OCI-LY1 (cell line): ENCODE results near the gene FARP1.
A peak's percentile ranks its signal among the peaks of the same experiment; 100 is the strongest.

Source experiments
- H2AFZ ChIP-seq: fragments of 200-600 bp; sonication (generic), shearing (Covaris generic); 2 replicates; pipeline ENCODE4 v1.6.0; 2014; ENCODE audit warnings: antibody characterized with exemption, mild to moderate bottlenecking, low read length
- H3F3A ChIP-seq: fragments of 200-600 bp; sonication (generic), shearing (Covaris generic); 2 replicates; pipeline ENCODE4 v1.6.0; 2014; ENCODE audit warnings: mild to moderate bottlenecking, antibody characterized with exemption, low read length, moderate library complexity; ENCODE audit not compliant: insufficient read depth
- H3K27ac ChIP-seq: fragments of 200-600 bp; sonication (generic); 2 replicates; pipeline ENCODE4 v1.5.1; 2014; ENCODE audit warnings: low read length, mixed run types, mild to moderate bottlenecking, low read depth; ENCODE audit not compliant: poor library complexity, severe bottlenecking
- H3K27me3 ChIP-seq: fragments of 200-600 bp; sonication (generic); 2 replicates; pipeline ENCODE4 v1.6.0; 2014; ENCODE audit warnings: antibody characterized with exemption, mild to moderate bottlenecking, low read length, moderate library complexity; ENCODE audit not compliant: insufficient read depth
- H3K36me3 ChIP-seq: fragments of 200-600 bp; sonication (generic); 2 replicates; pipeline ENCODE4 v1.6.1; 2014; ENCODE audit warnings: mild to moderate bottlenecking, antibody characterized with exemption, low read length, moderate library complexity, mixed read lengths; ENCODE audit not compliant: insufficient read depth
- H3K4me1 ChIP-seq: fragments of 200-600 bp; sonication (generic); 2 replicates; pipeline ENCODE4 v1.5.1; 2014; ENCODE audit warnings: mild to moderate bottlenecking, low read length, moderate library complexity; ENCODE audit not compliant: insufficient read depth, severe bottlenecking
- H3K4me2 ChIP-seq: fragments of 200-600 bp; sonication (generic), shearing (Covaris generic); 2 replicates; pipeline ENCODE4 v1.6.1; 2014; ENCODE audit warnings: low read length
- H3K4me3 ChIP-seq: fragments of 200-600 bp; sonication (generic); 2 replicates; pipeline ENCODE4 v1.5.1; 2014; ENCODE audit warnings: low read length, low read depth, mild to moderate bottlenecking, mixed read lengths; ENCODE audit not compliant: poor library complexity, severe bottlenecking
- H3K79me2 ChIP-seq: fragments of 200-600 bp; shearing (Covaris generic); 2 replicates; pipeline ENCODE4 v1.6.1; 2016; ENCODE audit warnings: mixed run types, low read length, mixed read lengths; ENCODE audit not compliant: insufficient read depth
- H3K9ac ChIP-seq: fragments of 200-600 bp; sonication (generic), shearing (Covaris generic); 2 replicates; pipeline ENCODE4 v1.6.1; 2014; ENCODE audit warnings: mild to moderate bottlenecking, low read length, mixed read lengths
- H3K9me2 ChIP-seq: fragments of 200-600 bp; sonication (generic), shearing (Covaris generic); 2 replicates; pipeline ENCODE4 v1.6.1; 2014; ENCODE audit warnings: low read depth, mild to moderate bottlenecking, low read length, mixed read lengths
- H3K9me3 ChIP-seq: fragments of 200-600 bp; shearing (Covaris generic); 2 replicates; pipeline ENCODE4 v1.6.1; 2014; ENCODE audit warnings: low read length, mixed read lengths
- H4K20me1 ChIP-seq: fragments of 200-600 bp; sonication (generic), shearing (Covaris generic); 2 replicates; pipeline ENCODE4 v1.6.0; 2016; ENCODE audit warnings: mild to moderate bottlenecking, low read length; ENCODE audit not compliant: insufficient read depth
- CTCF ChIP-seq: fragments of 200-600 bp; sonication (generic), shearing (Covaris generic); IDR thresholded peaks from 2 replicates; pipeline ENCODE4 v1.5.1; 2017; ENCODE audit warnings: mild to moderate bottlenecking, antibody characterized with exemption, low read length, moderate library complexity, mixed read lengths
- EZH2 ChIP-seq: fragments of 200-600 bp; sonication (generic), shearing (Covaris generic); IDR thresholded peaks from 2 replicates; pipeline ENCODE4 v1.8.0; 2017; ENCODE audit warnings: borderline replicate concordance, mixed run types, mild to moderate bottlenecking, antibody characterized with exemption, low read length, moderate library complexity, mixed read lengths

The FARP1 gene, protein sequence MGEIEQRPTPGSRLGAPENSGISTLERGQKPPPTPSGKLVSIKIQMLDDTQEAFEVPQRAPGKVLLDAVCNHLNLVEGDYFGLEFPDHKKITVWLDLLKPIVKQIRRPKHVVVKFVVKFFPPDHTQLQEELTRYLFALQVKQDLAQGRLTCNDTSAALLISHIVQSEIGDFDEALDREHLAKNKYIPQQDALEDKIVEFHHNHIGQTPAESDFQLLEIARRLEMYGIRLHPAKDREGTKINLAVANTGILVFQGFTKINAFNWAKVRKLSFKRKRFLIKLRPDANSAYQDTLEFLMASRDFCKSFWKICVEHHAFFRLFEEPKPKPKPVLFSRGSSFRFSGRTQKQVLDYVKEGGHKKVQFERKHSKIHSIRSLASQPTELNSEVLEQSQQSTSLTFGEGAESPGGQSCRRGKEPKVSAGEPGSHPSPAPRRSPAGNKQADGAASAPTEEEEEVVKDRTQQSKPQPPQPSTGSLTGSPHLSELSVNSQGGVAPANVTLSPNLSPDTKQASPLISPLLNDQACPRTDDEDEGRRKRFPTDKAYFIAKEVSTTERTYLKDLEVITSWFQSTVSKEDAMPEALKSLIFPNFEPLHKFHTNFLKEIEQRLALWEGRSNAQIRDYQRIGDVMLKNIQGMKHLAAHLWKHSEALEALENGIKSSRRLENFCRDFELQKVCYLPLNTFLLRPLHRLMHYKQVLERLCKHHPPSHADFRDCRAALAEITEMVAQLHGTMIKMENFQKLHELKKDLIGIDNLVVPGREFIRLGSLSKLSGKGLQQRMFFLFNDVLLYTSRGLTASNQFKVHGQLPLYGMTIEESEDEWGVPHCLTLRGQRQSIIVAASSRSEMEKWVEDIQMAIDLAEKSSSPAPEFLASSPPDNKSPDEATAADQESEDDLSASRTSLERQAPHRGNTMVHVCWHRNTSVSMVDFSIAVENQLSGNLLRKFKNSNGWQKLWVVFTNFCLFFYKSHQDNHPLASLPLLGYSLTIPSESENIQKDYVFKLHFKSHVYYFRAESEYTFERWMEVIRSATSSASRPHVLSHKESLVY

GRCh38 chr13:98142380-98143156 lies at the start of gene FARP1:
Gene FARP1, plus strand, starts transcription at chr13:98143094. Its CDS starts 70,149 bp downstream, at chr13:98213243.
- Histone ChIP-seq H3K4me3 (peak within 1 kb of the TSS; percentile 27), H2AFZ (no peak within 1 kb of the TSS), H3K4me1 (no peaks in the 10 kb centered on the region), H3K4me2 (no peak within 1 kb of the TSS; the same call in 1 of the 2 replicates), H3K27ac (no peak within 1 kb of the TSS), H3K27me3 (peaks cover 6% of the 10 kb centered on the region), H3F3A (no peaks in the 10 kb centered on the region), H3K79me2 (no peaks in the 10 kb centered on the region), H3K36me3 (no peaks in the 10 kb centered on the region), H3K9me3 (no peaks in the 10 kb centered on the region), H3K9me2 (no peaks in the 10 kb centered on the region), H3K9ac (no peak within 1 kb of the TSS), H4K20me1 (no peaks in the 10 kb centered on the region)
- TF ChIP-seq EZH2, result no peak
- TF ChIP-seq CTCF, result no peak

DNA sequence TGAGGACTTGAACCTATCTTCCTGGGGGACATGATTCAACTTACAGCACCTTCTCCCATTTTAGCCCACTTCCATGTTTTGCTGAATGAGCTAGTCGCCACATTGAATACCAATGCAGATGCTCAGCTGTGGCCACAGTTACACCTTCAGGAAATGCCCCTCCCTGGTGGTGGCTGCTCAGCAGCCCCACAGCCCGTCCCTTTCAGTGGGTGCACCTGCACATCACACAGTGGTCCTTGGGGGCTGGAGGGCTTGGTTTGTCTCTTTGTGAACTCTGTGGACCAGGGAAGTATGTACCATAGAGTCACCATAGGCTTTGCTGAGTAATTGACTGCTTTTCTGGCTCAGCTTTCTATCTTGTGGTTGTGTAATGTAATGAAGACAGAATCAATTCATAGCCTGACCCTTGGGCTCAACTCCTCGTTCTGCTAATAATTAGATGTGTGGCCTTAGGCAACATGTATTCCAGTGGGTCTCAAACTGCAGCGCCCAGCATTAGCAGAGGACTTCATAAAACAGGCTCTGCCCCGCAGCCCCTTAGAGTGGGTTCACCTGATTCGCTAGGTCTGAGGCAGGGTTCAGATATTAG lies 48.1 kb upstream of the FARP1 start:
- TF ChIP-seq EZH2 (no peak), CTCF (no peak)
- Histone ChIP-seq H3F3A (no peaks in the 10 kb centered on the region), H3K4me2 (no peak overlapping the region), H3K4me3 (no peak overlapping the region), H3K36me3 (no peaks in the 10 kb centered on the region), H2AFZ (no peak overlapping the region), H3K27ac (no peak overlapping the region), H3K9ac (no peak overlapping the region), H3K9me2 (no peaks in the 10 kb centered on the region), H3K4me1 (no peaks in the 10 kb centered on the region), H3K79me2 (no peaks in the 10 kb centered on the region), H4K20me1 (no peaks in the 10 kb centered on the region), H3K9me3 (no peaks in the 10 kb centered on the region), H3K27me3 (peaks cover 6% of the 10 kb centered on the region; the same call in 1 of the 2 replicates)

DNA sequence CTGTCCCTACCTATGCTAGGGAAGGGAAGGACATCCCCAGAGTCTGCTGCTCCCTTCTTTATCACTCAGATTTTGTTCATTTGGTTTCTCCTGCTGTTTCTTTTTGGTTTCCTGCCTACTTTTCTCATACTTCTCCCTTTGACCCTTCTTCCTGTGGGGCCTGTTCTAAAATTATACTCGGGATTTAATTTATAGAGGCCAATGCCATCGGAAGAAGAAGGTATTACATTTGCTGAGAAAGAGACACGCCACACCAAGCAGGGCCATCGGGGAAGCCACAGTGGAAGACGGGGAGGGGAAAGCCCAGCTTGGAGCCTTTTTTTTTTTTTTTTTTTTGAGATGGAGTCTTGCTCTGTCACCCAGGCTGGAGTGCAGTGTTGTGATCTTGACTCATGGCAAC lies 46.8 kb upstream of the FARP1 start:
- H3K9me2 ChIP-seq, result no peaks in the 10 kb centered on the region
- H3K4me2 ChIP-seq, result no peak overlapping the region
- TF ChIP-seq EZH2 (no peak), CTCF (no peak)
- H4K20me1 ChIP-seq, result no peaks in the 10 kb centered on the region
- H3K36me3 ChIP-seq, result no peaks in the 10 kb centered on the region
- H3F3A ChIP-seq, result no peaks in the 10 kb centered on the region
- H3K27me3 ChIP-seq, result peaks cover 6% of the 10 kb centered on the region; the same call in 1 of the 2 replicates
- no peak overlapping the region for H2AFZ ChIP-seq
- H3K4me3 ChIP-seq, result no peak overlapping the region
- no peaks in the 10 kb centered on the region for H3K79me2 ChIP-seq
- H3K9ac ChIP-seq, result no peak overlapping the region
- H3K27ac ChIP-seq, result no peak overlapping the region
- no peaks in the 10 kb centered on the region for H3K9me3 ChIP-seq
- no peaks in the 10 kb centered on the region for H3K4me1 ChIP-seq
